Measurements from ENCODE around the gene PDF.
A peak's percentile ranks its signal among the peaks of the same experiment; 100 is the strongest.
"Not testable (repeated sequence)": the region's sequence is repeated elsewhere in the genome, so short reads cannot be mapped to it uniquely, and the experiment has no call there.

The PDF gene

DNA sequence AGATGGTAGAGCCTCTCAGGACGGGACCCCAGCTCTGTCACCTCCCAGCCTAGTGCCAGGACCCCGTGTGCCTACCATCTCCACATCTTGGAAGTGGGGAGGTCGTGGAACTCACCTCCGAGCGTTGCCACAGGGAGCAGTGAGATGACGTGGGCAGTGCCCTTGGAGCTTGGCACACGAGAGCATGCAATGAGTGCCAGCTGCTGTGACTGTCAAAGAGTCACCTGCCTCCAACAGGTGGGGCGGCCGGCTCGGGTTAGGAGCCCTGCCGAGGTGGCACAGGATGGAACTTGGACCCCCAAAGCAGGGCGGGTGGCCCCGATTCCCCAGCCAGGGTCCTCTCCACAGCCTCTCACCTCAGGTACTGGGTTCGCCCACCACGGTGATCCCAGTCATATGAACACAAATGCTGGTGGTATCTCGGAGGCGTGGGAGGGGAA, 13.8 kb downstream of the PDF start:
- TF ChIP-seq POLR2A (IDR thresholded peaks at IDR 0.05; ENCODE audit: low read depth, low read length) = no peak
- DNase-seq (ENCODE audit: insufficient read length, low spot score) (no peak), FAIRE-seq (no peak)

DNA sequence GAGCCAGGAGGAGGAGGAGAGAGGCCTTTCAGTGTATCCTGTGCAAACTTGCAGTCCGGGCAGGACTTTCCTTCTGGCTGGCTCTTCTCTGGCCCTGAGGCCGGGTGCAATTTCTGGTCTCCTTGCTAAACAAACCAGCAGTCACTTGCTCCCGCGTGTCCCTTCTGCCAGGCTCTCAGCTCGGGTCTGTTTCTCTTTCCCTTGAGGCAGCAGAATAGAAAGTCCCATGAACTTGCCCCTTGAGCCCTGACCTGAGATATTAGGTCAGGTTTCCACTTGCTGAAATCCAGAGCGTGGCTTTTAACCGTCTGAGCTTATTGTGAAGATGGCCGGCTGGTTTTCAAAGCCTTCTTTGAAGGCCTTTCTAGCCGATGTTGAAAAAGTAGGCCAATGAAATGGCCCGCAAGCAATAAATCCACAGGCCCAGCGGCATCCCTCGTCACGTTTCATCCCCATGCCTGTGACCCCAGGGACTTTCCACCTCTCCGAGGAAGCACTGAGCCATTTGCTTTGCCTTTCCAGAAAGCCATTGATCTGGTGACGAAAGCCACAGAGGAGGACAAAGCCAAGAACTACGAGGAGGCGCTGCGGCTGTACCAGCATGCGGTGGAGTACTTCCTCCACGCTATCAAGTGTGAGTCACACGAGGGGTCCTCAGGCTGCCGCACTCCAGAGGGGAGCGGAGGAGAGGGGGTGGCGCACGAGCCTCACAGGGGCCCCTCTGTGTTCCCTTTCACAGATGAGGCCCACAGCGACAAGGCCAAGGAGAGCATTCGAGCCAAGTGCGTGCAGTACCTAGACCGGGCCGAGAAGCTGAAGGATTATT, 14.7 kb downstream of the PDF start:
- DNase-seq (ENCODE audit: insufficient read length, low spot score) (no peak), FAIRE-seq (no peak)
- no peak for TF ChIP-seq POLR2A (IDR thresholded peaks at IDR 0.05; ENCODE audit: low read depth, low read length)

DNA sequence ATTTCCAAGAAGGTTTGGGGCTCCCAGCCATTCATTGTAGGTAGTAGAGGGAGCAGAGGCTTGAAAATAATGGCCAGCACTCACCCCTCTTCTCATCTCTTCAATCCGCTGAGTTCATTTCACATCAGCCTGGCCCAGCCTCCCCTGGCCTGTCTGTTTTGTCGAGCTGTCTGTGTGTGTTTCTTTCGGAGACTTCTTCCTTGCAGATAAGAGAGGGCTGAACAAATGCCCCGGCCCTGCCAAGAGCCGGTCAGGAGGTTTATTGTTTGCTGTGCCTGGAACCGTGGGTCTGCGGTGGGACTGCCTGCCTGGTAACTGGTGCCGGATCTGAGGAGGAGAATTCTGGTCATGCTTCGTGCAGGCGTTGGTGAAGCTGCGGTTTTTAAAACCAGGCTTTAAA, 15.9 kb downstream of the PDF start:
- no peak for DNase-seq (ENCODE audit: insufficient read length, low spot score)
- no peak for FAIRE-seq
- no peak for TF ChIP-seq POLR2A (IDR thresholded peaks at IDR 0.05; ENCODE audit: low read depth, low read length)

DNA sequence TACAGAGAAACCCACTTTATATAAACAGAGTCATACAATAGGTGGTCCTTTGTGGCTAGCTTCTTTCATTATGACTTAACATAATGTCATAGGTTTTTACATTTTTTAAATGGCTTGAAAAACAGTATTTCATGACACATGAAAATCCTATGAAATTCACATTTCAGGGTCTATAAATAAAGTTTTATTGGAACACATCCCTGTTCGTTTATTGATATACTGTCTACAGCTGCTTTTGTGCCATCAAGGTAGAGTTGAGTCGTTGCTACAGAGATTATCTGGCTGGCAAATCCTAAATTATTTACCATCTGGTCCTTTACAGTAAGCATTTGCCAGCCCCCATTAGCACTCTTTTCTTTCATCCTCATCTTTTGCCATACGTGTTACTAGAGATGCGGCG, 16.9 kb downstream of the PDF start:
- FAIRE-seq (no peak), DNase-seq (ENCODE audit: insufficient read length, low spot score) (no peak)
- TF ChIP-seq POLR2A (IDR thresholded peaks at IDR 0.05; ENCODE audit: low read depth, low read length) = no peak

- FAIRE-seq (no peak), DNase-seq (ENCODE audit: insufficient read length, low spot score) (peak; percentile 50)
- no peak for TF ChIP-seq POLR2A (IDR thresholded peaks at IDR 0.05; ENCODE audit: low read depth, low read length)
Measured at GRCh38 chr16:69311533-69312387, 18.6 kb downstream of the PDF start.

GRCh38 chr16:69310653-69311532, 19.5 kb downstream of the PDF start, which contains the start of gene VPS4A:
Gene VPS4A (plus strand): TSS chr16:69311350. CDS start chr16:69311512, 162 bp downstream.
- DNase-seq (ENCODE audit: insufficient read length, low spot score) (peak; percentile 95), FAIRE-seq (no peak)
- TF ChIP-seq POLR2A (IDR thresholded peaks at IDR 0.05; ENCODE audit: low read depth, low read length) = peak; percentile 80

GRCh38 chr16:69309316-69309715, 21.1 kb downstream of the PDF start:
- TF ChIP-seq POLR2A (IDR thresholded peaks at IDR 0.05; ENCODE audit: low read depth, low read length) = no peak
- DNase-seq (ENCODE audit: insufficient read length, low spot score) = no peak
- FAIRE-seq = no peak

DNA sequence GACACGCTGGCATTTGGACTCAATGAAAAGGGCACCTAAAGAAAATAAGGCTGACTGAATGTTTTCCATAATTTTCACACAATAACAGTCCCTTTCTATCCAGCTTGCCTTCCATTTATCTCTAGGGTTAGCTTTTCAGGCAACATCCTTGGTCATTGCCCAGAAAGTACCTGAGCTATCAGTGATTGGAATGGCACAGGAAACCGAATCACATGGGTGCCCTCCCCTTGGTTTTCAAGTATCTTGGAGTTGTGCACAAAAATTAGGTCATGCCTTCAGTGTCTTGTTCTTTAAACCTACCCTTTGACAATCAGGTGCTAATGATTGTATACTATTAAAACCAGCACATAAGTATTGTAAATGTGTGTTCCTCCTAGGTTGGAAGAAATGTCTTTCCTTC, 22.5 kb downstream of the PDF start:
- TF ChIP-seq POLR2A (IDR thresholded peaks at IDR 0.05; ENCODE audit: low read depth, low read length) = no peak
- FAIRE-seq (no peak), DNase-seq (ENCODE audit: insufficient read length, low spot score) (no peak)

DNA sequence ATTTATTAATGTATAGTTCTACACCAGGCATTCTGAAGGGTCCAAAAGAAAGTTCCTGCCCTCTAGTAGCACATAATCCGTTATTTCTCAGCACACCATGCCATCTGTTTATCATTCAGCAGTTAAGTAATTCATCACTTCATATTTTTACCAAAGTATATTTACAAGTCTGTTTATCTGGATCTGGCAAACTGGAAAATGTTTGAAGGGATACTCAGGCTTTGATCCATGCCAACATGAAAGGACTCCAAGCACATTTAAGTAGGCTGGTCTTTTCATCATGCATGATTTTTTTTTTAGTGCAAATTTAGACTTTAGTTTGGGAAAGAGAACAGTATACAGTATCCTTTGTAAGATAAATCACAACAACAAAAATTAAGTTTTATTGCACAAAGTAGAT, 23.3 kb downstream of the PDF start:
- no peak for TF ChIP-seq POLR2A (IDR thresholded peaks at IDR 0.05; ENCODE audit: low read depth, low read length)
- FAIRE-seq (no peak), DNase-seq (ENCODE audit: insufficient read length, low spot score) (no peak)

- FAIRE-seq (no peak), DNase-seq (ENCODE audit: insufficient read length, low spot score) (no peak)
- TF ChIP-seq POLR2A (IDR thresholded peaks at IDR 0.05; ENCODE audit: low read depth, low read length) = no peak
Measured at GRCh38 chr16:69306031-69306430, 24.4 kb downstream of the PDF start.

- DNase-seq (ENCODE audit: insufficient read length, low spot score) (no peak), FAIRE-seq (no peak)
- no peak for TF ChIP-seq POLR2A (IDR thresholded peaks at IDR 0.05; ENCODE audit: low read depth, low read length)
Measured at GRCh38 chr16:69302301-69302700, 28.1 kb downstream of the PDF start.

DNA sequence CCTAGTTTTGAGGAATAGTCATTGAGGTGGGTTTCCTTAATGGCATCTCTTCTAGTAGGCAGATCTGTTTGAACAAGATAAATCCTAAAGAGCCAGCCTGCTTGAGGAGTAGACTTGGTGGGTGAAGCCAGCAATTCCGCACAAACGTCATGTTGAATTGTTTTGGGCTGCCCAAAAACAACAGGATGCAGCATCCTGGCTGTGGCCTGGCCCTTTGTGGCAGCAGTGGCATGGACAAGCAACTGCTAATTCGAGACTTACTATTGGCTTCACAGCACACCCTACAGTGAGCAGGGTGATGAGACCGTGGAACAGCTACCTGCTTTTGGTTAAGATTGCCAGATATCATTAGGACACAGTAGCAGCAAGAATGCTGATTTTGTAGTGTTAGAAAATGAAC, 28.5 kb downstream of the PDF start:
- FAIRE-seq = no peak
- DNase-seq (ENCODE audit: insufficient read length, low spot score) = no peak

DNA sequence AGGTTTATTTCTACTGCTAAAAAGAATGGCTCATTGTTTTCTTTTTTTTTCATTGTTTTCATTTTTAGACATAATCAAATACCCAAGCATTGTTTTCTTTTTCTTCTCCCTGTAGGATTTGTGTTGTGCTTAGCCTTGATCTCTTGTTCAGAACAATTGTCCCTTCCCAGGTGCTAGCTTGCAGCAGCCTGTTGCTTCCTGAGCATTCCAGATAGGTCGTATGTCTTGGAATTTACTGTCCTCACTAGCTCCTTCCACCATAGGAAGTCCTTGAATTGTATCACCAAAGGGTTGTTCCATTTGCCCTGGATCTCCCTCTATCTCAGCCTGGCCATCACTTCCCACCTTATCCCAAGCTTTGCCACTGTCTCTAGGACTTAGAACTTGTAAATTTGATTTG, 29.2 kb downstream of the PDF start:
- DNase-seq (ENCODE audit: insufficient read length, low spot score) (no peak), FAIRE-seq (no peak)
- TF ChIP-seq POLR2A (IDR thresholded peaks at IDR 0.05; ENCODE audit: low read depth, low read length) = no peak

More for the DNA sequence above, 28.5 kb downstream of the PDF start:
- TF ChIP-seq POLR2A (IDR thresholded peaks at IDR 0.05; ENCODE audit: low read depth, low read length) = no peak

DNA sequence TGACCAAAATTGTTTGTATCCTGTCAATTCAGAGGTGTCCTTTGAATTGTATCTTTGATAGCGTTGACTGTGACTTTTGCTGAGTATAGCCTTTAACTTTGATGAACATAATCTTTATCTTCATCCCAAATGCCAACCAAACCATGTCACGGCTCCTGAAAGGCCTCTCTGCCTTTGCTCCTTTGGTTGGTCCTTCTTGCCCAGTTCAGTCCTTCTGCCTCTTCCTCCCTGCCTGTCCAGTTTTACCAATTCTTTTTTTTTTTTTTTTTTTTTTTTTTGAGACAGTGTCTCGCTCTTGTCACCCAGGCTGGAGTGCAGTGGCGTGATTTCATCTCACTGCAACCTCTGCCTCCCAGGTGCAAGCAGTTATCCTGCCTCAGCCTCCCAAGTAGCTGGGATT, 32.1 kb downstream of the PDF start:
- DNase-seq (ENCODE audit: insufficient read length, low spot score) (no peak), FAIRE-seq (no peak)
- TF ChIP-seq POLR2A (IDR thresholded peaks at IDR 0.05; ENCODE audit: low read depth, low read length) = no peak

DNA sequence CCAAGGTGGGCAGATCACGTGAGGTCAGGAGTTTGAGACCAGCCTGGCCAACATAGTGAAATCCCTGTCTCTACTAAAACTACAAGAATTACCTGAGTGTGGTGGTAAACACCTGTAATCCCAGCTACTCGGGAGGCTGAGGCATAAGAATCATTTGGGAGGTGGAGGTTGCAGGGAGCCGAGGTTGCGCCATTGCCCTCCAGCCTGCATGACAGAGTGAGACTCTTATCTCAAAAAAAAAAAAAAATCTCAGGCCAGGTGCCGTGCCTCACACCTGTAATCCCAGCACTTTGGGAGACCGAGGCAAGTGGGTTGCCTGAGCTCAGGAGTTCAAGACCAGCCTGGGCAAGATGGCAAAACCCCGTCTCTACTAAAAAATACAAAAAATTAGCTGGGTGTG, 33.6 kb downstream of the PDF start:
- DNase-seq (ENCODE audit: insufficient read length, low spot score); FAIRE-seq: not testable (repeated sequence)

Data from H54 (cell line).